Measurements from ENCODE around the gene DAPK1.
"Not testable (repeated sequence)": the region's sequence is repeated elsewhere in the genome, so short reads cannot be mapped to it uniquely, and the experiment has no call there.

DAPK1 gene

DNA sequence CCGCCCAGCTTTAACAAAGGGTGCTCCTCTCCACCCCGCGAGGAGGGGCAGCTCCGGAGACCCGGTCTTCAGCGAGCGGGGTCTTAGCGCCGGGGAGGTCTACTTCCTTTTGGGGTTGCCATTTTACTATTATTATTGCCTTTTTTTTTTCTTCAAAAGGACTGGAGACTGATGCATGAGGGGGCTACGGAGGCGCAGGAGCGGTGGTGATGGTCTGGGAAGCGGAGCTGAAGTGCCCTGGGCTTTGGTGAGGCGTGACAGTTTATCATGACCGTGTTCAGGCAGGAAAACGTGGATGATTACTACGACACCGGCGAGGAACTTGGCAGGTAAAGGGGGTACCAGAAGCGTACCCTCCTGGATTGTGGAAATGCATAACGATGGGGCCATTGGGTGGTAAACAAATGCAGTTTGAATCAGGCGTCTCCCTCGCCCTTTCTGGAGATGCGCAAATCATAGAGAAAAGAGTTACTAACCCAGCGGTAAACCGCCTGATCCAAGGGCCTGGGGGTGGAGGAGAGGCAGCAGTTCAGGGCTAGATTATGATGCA, 1.2 kb downstream of the DAPK1 start:
- DNase-seq = peak; percentile 18

DNA sequence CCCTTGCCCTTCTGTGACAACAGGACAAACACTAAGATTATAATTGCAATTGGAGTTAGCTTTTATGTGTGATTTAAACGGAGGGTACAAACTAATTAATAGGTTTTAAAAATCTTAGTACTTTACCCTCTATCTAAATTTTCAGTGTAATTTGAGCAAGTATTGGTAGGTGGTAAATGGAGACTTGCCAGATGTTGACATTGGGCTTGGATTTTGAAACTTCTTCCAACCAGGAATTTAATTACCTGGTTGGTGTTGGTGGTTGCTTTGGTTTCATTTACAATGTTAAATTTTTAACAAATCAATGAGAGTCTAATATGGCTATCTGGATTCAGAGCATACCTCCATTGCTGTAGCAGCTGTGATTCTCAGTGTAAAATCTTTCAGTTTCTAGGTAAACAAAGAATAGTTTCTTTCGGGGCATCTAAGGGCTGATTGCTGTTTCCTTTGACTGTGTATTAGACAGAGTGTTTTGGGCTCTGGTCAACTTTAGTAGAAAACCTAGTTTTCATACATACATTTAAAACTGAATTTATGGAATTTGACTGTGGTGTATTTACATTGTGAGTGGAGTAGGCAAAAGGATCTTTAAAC, 1.9 kb downstream of the DAPK1 start:
- DNase-seq = no peak

DNA sequence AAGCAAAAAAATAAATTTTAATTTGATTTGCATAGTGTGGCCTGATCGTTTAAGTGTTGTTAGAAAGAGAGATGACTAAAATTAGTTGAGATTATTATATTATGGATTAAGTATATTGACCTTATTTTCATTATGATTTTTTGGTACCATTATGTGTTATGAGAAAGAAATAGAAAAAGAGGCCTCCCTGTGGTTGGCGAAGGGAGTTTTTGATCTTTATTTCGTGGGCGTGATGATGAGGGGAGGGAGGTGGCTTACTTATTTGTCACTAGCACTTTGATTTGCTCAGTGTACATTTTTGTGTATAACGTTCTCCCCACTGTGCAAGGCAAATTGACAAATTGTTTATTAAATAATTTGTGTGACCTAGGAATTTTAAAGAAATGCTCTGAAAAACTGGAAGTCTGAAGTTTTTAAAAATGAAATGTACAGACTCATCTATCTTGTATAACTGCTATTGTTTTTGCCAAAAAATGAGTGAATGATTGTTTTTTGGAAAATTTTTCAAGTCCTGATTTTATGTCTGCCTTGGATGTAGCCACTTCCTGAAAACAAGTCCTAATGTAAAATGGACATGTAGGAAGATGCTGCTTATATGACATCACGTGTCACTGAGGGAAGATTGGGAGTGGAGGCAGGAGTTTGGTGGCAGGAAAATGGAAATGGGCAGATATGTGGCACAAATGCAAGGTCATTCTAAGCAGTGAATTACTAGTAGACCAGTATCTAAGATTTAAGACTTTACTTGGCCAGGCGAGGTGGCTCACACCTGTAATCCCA, 3.0 kb downstream of the DAPK1 start:
- DNase-seq = no peak

DNA sequence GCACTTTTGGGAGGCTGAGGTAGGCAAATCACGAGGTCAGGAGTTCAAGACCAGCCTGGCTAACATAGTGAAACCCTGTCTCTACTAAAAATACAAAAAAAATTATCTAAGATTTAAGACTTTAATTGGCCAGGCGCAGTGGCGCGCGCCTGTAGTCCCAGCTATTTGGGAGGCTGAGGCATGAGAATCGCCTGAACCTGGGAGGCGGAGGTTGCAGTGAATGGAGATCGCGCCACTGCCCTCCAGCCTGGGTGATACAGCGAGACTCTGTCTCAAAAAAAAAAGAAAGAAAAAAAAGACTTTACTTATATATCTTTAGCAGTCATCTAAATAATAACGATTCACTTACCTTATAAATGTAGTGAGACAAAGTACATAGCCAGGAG, 3.6 kb downstream of the DAPK1 start:
- DNase-seq = not testable (repeated sequence)

DNA sequence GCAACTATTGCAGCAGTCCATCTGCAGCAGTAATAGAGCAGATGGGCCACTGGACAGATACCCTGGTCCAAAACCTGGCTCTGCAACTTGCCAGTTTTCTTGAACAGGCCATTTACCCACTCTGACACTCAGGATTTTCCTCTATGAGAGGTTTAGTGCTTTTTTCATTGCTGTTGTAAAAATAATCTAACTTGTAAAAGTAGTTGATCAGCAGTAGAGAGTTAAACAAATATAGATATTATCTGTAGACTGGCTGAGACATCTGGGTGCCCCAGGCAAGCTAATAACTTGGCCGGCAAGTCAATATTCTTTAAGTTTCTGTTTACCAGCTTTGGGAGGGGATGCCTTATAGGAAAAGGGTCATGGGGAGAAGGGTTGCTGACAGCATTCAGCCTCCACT, 4.1 kb downstream of the DAPK1 start:
- no peak for DNase-seq

DNA sequence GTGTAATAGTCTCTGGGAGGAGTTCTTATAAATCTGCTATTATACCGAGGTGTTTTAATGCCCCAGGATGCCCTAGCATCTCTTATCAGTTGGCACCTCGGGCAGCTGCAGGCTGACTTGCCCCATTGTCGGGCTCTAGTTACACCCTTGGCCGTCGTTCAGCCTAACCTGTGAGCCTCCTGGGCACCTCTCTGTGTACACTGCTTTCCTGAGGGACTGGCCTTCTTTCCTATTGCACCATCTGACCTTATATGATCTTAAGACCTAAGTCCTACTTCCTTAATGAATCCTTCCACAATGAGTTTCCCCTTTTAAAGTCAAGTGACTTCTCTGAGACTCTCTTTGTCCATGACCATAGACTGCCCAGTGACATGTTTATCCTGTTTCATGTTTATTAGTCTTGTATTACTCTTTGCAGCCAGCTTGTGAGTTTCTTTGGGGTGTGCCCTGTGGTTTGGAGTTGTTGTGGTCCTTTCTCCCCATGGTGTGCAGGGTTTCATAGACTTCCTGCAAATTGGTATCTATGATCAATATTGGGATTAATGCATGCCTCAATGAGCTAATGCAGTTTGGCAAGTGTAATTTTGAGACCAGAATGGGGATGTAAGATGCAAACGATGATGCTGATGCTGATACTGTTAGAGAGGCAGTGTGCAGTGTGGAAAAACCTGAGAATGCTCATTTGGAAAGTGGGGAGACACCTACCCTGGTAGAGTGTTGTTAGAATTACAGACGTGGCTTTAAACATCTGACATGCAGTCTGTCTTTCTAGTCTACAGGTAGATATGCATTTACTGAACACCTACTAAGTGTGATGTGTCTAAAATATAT, 4.9 kb downstream of the DAPK1 start:
- no peak for DNase-seq

DNA sequence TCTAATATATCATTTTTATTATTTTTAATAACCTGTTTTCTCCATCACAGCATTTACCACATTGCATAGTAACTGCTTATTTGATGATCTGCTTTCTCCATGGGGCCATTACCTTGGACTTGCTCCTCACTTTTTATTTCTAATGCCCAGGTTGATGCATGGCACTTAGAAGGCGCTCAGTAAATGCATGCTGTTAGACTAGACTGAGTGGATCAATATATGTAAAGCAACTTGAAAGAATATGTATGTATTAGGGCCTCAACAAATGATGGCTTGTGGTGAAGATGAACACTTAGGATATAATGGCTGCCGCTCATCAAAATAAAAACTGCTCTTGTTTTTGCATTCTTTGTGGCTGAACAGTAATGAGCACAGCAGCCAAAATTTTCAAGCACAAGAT, 5.8 kb downstream of the DAPK1 start:
- DNase-seq = no peak

DNA sequence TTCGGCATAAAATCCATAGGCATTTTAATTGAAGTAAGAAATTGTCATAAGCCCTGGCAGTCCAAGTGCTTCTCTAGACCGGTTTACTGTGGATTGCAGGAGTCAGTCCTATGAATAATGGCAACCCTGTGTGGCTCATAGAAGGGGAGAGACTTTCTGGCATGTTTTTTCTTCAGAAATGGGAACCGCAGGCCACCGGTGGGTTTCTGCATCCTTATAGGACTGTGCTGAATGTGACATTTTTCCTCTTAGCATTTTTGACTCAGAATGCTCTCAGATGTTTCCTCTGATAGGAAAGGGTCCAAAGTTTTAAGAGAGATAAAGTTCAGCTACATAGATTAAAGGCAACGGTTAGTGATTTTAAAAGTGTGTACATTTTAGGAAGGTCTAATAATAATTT, 6.3 kb downstream of the DAPK1 start:
- DNase-seq = no peak

DNA sequence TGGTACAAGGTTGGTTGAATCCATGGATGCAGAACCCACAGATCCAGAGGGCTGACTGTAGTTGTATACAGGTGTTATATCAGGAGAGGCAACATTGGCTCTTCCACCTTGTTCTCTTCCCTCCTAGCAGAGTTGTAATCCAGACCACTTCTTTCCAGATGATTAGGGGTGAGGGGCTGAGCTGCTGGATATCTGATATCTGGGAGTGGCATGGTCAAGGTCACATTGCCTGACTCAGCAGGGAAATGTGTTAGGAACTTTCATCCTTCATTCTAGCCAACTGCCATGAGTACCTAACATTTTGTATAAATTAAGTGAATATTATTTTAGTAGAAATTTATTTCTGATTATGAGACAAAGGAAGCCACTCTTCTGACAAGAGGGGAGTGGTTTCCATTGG, 7.3 kb downstream of the DAPK1 start:
- no peak for DNase-seq

DNA sequence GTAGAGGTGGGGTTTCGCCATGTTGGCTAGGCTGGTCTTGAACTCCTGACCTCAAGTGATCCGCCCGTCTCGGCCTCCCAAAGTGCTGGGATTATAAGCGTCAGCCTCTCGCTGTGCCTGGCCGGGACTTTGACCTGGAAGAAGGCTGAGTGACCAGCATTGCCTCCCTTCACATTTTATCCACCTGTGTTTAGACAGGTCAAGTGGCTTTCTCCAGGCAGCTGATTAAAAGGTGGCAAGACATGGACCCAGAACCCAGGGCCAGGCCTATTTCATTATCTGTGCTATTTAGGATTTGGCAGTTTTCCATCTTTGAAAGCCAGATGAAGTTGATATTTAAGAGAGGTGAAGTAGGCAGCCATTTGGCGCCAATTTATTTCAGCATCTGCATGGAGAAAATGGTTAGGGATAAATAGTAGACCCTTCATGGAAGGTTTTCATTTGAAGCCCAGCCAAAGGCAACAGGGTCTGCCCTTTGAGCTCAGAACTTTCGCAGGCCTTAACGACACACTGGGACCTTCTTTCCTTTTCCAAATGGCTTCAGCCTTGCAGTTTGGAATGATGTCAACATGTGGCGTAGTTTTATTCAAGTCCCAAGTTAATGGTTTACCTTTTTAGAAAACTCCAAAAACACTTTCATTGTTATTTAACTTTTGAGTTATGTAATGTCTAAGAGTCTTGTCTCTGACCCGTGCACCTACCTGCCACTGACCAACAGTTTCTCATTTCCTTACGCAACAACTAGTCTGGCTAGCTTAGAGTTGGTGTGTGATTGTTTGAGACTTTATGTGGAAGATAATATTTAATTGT, 8.4 kb downstream of the DAPK1 start:
- no peak for DNase-seq

DNA sequence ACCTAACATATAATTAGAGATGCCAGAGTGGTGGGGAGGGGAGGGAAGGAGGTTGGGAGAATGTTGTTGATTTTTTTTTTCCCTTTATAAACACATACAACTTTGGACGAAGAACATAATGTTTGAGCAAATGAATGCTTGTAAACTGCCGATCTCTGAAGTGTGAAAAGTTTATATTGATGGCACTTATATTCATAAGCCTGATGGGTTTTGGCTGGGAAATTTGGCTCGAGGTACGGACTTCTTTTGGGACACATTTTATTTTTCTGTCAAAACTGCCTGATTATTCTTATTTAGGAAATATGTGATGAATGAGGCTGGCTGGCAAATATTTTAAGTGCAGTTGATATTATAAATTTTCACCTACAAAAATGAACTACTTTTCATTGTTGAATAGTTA, 9.9 kb downstream of the DAPK1 start:
- DNase-seq = no peak

DNA sequence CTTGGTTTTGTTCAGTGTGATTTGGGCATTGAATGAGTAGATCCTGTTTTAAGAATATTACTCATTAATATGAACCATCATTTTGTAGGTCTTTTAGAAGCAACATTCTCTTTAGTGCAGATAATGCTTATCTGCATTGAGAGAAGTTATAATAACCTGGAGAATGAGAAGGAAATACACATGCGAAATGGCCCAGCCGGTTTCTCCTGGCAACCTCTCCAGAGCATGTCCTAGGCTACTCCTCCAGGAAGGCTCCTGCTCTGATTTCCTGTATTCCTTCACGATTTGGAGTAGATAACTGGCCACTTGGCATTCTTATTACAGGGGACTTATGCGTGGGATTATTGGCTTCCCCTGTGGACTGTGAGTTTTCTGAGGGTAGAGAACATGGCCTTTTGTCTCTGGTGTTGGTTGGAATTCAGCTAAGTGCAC, 12.6 kb downstream of the DAPK1 start:
- no peak for DNase-seq

DNA sequence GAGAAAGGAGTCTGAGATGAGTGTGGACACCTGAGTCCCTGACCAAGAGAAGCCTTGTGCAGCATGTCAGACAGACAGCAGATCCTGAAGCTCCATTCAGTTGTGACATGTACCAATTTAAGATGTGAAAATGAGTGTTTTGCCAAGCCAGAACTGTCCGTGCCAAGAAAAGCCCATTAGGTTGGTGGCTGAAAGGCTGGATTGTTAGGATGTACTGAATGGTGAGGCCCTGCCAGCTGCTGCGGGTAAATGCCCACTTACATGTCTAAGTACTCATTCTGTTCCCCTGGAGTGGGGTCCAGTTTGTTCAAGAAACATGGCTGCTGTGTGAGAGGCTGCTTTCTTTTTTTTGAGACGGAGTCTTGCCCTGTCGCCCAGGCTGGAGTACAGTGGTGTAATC, 14.6 kb downstream of the DAPK1 start:
- no peak for DNase-seq

DNA sequence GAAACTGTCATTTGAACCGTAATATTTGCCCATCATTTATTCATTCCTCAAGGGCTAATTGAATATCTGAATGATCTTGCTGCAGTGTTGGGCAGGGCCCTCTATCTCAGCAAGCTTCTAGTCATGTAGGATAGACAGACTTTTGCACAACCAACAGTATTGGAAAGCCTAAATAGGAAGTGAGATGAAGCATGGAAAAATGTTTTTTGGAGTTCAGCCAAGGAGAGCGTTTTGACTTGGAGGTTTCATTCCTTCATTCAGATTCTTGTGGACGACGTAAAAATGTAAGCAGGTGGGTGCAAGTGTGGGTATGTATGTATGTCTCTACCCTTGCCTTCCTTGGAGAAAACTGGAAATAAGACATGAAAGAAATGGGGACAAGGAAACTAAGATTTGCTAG, 15.5 kb downstream of the DAPK1 start:
- DNase-seq = no peak

DNA sequence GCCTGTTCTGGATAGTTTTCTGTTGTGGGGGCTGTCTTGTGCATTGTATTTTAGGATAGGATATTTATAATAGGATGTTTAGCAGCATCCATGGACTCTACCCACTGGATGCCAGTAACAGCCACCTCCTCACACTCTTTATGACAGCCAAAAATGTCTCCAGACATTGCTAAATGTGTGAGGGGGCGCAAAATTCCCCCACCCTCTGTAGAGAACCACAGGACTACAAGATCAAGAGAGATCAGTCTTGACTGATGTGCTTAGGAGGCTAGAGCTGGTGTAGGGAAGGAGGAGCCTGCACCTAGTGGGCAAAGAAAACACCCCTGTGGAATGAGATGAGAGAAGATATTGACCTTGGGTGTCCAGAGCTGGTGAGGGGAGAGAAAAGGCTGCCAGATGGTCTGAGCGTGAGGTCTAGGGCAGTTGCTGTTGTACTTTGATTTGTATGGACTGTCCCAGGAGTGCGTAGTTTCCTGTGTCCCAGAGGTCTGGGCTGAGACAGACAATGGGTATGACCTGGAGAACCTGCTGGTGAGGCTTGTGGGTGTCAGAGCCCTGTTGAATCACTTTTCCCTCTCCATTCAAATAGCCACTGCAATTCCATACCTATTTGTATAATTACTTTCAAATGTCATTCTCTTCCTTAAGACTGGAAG, 16.3 kb downstream of the DAPK1 start:
- DNase-seq = no peak

DNA sequence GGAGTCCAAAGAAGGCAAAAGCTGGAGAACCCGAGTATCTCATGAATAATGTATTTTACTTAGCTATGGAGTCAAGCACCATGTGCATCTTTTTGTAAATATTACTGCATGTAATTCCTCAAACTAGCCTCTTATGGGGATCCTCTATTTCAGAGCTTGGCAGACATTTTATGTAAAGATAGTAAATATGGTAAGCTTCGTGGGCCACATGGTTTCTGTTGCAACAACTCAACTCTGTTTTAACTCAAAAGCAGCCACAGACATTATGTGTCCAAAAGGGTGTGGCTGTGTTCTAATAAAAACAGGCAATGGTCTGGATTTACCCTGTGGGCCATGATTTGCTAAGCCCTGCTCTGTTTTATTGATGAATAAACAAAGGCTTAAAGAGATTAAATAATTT, 17.3 kb downstream of the DAPK1 start:
- no peak for DNase-seq

DNA sequence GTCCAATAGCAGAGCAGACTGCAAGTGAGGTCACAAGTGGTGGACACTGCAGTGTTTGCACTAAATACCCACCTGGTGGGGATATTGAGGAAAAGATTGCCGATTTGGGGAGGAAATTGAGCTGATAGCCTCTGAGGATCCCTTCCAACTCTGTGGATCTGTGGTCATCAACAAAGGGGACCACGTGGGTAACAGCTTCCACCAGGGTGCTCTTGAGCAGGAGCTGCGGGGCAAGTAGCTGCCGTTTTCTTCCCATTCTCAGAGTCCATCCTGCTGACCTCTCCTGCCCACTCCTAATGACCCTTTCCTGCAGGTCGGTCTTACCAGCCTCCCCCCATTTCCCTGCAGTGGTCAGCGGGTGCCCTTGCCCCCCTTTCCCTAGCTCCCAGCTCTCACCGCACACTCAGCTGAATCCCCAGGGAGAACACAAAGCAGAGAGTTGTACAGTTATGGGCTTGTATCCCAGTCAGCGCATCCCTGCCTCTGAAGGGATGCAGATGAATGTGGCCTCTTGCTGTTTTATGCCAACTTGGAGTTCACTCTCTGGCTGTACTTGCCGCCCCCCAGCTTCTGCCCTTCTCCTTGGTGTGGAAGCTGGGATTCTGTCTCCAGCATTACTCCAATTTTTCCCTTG, 18.0 kb downstream of the DAPK1 start:
- DNase-seq = no peak

DNA sequence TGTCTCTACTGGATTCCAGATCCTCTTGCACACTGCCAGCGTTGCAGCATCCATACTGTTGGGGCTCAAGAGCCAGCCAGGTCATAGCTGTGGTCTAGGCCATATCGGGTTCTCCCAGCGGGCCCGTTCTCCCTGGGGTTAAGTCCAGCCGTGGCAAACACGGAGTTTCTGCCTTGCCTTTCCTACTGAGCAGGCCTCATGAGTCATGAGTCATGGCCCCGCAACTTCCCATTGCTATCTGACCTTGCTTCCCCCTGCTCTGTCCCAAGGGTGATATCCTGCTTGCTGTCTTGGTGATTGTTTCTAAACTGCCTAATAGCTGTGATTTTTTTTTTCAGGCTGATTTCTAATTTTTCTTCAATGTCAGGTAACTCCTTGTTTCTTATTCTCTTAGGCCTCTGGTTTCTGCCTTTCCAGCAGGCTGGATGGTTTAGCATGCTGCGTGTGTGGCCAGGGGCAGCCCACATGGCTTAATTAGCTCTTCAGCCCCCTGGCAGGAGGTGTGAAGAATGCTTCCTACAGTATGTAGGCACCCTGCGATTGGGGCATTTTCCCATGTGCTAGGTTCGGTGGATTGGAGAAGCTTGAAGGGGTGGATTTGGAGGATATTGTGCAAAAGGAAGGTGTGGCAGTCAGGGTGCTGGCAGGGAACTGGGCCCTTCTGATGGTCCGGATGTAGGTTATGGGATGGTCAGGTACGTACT, 18.7 kb downstream of the DAPK1 start:
- DNase-seq = no peak

DNA sequence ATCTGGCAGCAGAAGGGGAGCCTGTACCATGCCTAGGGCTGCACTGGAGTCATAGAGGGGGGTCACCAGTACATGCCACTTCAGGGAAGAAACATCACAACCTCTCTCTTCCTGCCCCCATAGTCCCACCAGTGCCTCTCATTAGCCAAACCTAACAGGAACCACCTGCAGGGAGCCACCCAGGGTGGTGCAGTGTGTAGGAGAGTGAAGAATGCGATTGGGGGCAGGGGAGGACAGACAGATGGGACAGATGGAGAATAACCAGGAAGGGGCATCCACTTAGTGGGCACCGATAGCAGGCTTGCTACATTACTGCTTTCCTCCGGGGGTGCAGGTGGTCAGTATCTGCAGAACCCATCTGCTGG, 19.2 kb downstream of the DAPK1 start:
- no peak for DNase-seq

DNA sequence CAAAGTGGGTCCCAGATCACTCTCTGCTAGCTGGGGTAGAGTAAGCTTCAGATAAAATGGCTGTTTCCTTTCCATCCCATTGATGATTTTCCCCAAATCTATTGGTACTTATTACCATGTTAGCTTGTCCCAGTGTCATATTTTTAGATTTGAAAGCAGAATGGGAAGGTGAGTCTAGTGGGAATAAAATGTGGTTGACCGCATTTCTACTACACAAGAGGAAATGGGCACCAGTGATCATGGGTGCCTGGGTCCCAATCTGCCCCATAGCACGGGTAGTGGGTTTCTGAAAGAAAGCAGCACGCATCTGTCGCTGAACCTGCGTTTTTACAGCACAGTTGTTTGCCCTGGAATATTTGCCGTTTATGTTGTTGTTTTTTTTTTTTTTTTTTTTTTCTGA, 20.1 kb downstream of the DAPK1 start:
- no peak for DNase-seq

DNA sequence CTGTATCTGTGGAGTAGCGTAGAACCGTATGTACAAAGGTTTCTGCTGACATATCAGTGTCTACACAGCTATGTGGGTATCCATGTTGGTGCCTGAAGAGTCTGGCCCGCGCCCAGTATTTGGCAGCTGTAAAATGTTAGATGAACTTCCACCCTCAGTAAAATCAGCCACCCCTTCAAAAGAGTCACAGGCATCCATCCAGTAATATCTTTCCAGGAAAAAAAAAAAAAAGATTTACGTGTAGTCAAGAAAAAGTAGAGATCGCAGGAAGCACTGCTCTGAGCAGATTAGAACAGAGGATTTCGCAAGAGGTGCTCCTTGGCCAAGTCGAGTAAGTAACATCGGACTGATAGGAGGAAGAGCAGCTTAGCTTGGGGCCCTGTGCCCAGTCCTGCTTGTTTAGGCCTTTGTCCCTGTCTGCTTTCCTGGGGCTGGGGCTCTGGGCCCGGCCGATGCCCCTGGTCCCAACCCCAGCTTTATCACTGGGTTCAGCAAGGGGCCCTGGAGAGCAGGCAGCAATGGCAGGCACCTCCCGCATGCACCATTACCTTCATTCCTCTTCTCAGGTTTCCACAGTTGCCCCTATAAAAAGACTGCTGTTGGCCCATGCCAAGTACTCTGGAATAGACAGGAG, 21.2 kb downstream of the DAPK1 start:
- DNase-seq = no peak
